HG02840 (cell line): ENCODE data around the gene KRT6B.
"Not testable (repeated sequence)": the region's sequence is repeated elsewhere in the genome, so short reads cannot be mapped to it uniquely, and the experiment has no call there.

Experiments used
- ATAC-seq: cut with Tn5 transposase; IDR thresholded peaks from one replicate; pipeline ENCODE4 v1.9.1; 2021; ENCODE audit warnings: mild to moderate bottlenecking, moderate library complexity, moderate number of reproducible peaks; ENCODE audit not compliant: unreplicated experiment, low FRiP score

KRT6B gene

GRCh38 chr12:52415870-52416750 lies 35.8 kb downstream of the KRT6B start:
- ATAC-seq, result no peak

- no peak for ATAC-seq
Observed at GRCh38 chr12:52414936-52415335, 37.0 kb downstream of the KRT6B start.

- no peak for ATAC-seq
Observed at GRCh38 chr12:52413782-52414345, 38.1 kb downstream of the KRT6B start.

- ATAC-seq, result no peak
Observed at GRCh38 chr12:52413202-52413601, 38.7 kb downstream of the KRT6B start.

GRCh38 chr12:52411815-52412214 lies 40.1 kb downstream of the KRT6B start:
- no peak for ATAC-seq

- ATAC-seq, result not testable (repeated sequence)
Observed at GRCh38 chr12:52410589-52411248, 41.2 kb downstream of the KRT6B start.

GRCh38 chr12:52407918-52408317 lies 44.0 kb downstream of the KRT6B start:
- ATAC-seq, result no peak

- ATAC-seq, result no peak
Observed at GRCh38 chr12:52405922-52406385, 46.0 kb downstream of the KRT6B start, which contains the start of gene KRT82. Gene KRT82 (minus strand): TSS chr12:52406335. CDS start chr12:52406277, 58 bp downstream.

- no peak for ATAC-seq
Observed at GRCh38 chr12:52404951-52405350, 47.0 kb downstream of the KRT6B start.

GRCh38 chr12:52403561-52403960 lies 48.4 kb downstream of the KRT6B start:
- ATAC-seq, result no peak

- no peak for ATAC-seq
Observed at GRCh38 chr12:52402873-52403540, 48.9 kb downstream of the KRT6B start.

- ATAC-seq, result no peak
Observed at GRCh38 chr12:52402377-52402776, 49.6 kb downstream of the KRT6B start.

GRCh38 chr12:52401926-52402325 lies 50.0 kb downstream of the KRT6B start:
- ATAC-seq, result no peak

GRCh38 chr12:52401526-52401925 lies 50.4 kb downstream of the KRT6B start:
- ATAC-seq, result no peak

GRCh38 chr12:52400906-52401305 lies 51.0 kb downstream of the KRT6B start:
- ATAC-seq, result no peak

GRCh38 chr12:52399756-52400155 lies 52.2 kb downstream of the KRT6B start:
- ATAC-seq, result no peak

GRCh38 chr12:52398176-52398575 lies 53.8 kb downstream of the KRT6B start:
- no peak for ATAC-seq

GRCh38 chr12:52396656-52397055 lies 55.3 kb downstream of the KRT6B start:
- no peak for ATAC-seq
